Raji (cell line): ENCODE measurements around the gene MTARC1.

Experiments
- POLR2A ChIP-seq: IDR thresholded peaks from 2 replicates; pipeline ENCODE4 v1.6.1; 2011; ENCODE audit warnings: low read depth, low read length, control low read depth; ENCODE audit not compliant: insufficient read depth

The MTARC1 gene

DNA sequence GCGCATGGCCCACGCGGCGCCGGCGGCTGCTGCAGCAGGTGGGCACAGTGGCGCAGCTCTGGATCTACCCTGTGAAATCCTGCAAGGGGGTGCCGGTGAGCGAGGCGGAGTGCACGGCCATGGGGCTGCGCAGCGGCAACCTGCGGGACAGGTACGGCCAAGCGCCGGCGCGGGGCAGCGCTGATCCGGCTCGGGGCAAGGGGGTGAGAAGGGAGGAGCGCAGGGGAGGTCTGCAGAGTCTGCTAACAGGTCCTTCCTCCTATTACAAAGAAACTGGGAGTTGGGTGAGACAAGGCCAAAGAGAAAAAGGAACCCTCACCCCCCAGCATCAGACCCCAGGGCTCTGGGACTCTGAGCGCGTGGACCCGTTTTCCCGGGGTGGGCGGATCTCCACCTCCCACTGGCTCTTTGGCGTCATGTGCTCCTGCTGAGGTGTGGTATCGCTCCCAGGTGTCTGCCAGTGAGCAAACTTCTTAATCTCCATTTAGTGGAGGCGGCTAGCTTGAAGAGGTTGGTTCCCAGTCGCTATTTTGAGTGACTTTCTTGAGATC lies 431 bp downstream of the MTARC1 start:
- TF ChIP-seq POLR2A = no peak

- no peak for TF ChIP-seq POLR2A
Measured at GRCh38 chr1:220788900-220789299, 2.2 kb downstream of the MTARC1 start.

- no peak for TF ChIP-seq POLR2A
Measured at GRCh38 chr1:220789532-220790147, 2.9 kb downstream of the MTARC1 start.

DNA sequence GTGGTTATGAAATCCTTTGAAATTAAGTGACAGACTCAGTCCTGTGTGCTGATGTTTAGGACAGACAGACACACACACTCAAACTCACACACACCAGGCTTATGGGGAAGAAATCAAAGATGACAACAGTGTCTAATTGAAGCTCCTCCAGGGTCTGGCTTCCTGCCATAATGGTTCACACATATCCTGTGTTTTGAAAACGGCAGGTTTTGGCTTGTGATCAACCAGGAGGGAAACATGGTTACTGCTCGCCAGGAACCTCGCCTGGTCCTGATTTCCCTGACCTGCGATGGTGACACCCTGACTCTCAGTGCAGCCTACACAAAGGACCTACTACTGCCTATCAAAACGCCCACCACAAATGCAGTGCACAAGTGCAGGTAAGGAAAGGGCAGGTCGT lies 4.6 kb downstream of the MTARC1 start:
- no peak for TF ChIP-seq POLR2A

- TF ChIP-seq POLR2A = no peak
Measured at GRCh38 chr1:220791956-220792355, 5.2 kb downstream of the MTARC1 start.

DNA sequence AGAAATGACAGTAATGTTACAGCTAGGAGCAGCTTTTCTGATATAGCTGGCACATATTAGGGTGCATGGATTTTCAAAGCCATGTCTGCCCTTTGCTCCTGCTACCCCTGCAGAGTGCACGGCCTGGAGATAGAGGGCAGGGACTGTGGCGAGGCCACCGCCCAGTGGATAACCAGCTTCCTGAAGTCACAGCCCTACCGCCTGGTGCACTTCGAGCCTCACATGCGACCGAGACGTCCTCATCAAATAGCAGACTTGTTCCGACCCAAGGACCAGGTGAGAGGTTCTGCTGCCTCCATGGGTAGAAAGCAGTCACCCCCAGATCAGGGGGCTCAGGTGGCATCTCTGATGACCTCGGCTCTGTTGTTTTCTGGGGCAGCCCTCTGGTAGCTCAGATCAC lies 9.8 kb downstream of the MTARC1 start:
- no peak for TF ChIP-seq POLR2A

DNA sequence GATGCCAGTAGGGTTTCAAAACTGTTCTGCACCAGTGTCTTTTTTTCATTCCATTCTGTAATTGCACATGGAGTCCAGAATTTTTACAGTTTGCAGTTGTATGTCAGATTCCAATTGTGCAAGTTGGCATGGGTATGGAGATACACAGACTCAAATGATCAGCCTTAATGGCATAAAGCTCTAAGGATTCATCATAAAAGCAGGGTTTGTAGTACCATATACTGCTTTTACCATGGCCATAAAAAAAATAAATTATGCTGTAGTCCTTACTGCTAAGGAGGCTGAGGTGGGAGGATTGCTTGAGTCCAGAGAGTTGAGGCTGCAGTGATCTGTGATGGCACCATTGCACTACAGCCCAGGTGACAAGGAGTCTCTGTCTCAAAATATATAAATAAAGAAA lies 10.3 kb downstream of the MTARC1 start:
- no peak for TF ChIP-seq POLR2A

GRCh38 chr1:220797553-220797952 lies 10.8 kb downstream of the MTARC1 start:
- no peak for TF ChIP-seq POLR2A

GRCh38 chr1:220798338-220798737 lies 11.6 kb downstream of the MTARC1 start:
- TF ChIP-seq POLR2A = no peak

- TF ChIP-seq POLR2A = no peak
Measured at GRCh38 chr1:220800262-220800661, 13.5 kb downstream of the MTARC1 start.

- TF ChIP-seq POLR2A = no peak
Measured at GRCh38 chr1:220803401-220804201, 16.9 kb downstream of the MTARC1 start.

DNA sequence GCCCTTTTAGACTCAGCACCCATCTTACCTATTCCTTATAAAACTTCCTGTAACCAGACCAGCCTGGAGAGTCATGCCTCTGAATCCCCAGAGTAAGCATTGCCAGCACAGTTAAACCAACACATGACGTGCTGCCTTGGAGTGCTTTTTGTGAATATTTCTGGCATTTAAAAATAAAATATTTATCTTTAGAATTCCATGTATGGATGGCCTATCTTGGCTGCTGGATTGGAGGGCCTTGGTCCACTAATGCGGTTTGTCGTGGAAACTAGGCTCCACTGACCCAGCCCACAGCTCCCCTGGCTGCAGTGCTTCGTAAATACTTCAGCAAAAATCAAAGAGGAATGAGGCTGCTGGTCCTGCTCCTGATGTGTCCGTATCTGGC lies 17.5 kb downstream of the MTARC1 start:
- TF ChIP-seq POLR2A = no peak

- no peak for TF ChIP-seq POLR2A
Measured at GRCh38 chr1:220806408-220806807, 19.7 kb downstream of the MTARC1 start.

DNA sequence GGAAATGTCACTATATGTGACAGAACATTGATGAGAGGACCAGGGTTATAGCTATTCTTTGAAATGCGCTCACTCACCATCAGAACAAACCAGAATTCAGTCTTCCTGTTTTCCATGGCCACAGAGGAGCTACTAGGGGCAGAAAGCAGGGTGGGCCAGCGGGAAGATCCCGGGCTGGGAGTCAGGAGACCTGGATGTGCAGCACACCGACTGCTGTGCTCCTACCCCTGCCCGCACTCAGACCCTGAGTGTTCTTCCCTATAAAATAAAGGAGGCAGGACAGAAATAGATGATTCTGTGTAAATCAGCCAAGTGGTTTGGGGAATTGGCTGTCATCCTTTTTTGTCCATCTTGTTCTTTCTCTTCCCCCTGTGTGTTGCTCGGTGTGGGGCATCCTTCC lies 21.0 kb downstream of the MTARC1 start:
- no peak for TF ChIP-seq POLR2A

GRCh38 chr1:220808345-220809186 lies 21.9 kb downstream of the MTARC1 start:
- no peak for TF ChIP-seq POLR2A
